Loucy (cell line): Measurements from ENCODE around the gene SLCO4A1.

ENCODE experiments used
- CTCF ChIP-seq: fragments of 200-600 bp; sonication (generic); conservative IDR thresholded peaks from 2 replicates; pipeline ENCODE4 v1.5.1; 2014; ENCODE audit warnings: mild to moderate bottlenecking, antibody characterized with exemption, low read length
- EZH2phosphoT487 ChIP-seq: fragments of 200-600 bp; IDR thresholded peaks from 2 replicates; pipeline ENCODE4 v1.6.1; 2018; ENCODE audit warnings: antibody characterized with exemption, mild to moderate bottlenecking, moderate library complexity, borderline replicate concordance

DNA sequence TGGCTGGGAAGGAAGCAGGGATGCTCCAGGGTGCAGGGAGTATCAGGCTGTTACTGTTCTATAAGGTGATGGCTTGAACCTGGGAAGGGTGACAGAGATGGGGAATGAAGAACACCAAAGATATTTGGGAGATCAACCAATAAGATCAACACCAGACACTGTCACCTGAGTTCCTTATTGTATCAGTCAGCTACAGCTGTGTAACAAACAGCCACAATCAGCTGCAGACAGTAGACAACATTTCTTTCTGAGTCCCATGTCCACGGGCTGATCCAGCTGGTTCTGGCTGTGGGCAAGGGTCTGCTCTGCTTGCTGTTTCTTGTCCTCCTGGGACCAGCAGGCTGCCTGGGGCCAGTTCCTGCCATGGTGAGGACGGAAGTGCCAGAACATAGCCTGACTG lies 31.3 kb upstream of the SLCO4A1 start:
- no peak for TF ChIP-seq CTCF
- TF ChIP-seq EZH2phosphoT487: no peak
